ENCODE data around the gene GUCY1A2.

Gene GUCY1A2

DNA sequence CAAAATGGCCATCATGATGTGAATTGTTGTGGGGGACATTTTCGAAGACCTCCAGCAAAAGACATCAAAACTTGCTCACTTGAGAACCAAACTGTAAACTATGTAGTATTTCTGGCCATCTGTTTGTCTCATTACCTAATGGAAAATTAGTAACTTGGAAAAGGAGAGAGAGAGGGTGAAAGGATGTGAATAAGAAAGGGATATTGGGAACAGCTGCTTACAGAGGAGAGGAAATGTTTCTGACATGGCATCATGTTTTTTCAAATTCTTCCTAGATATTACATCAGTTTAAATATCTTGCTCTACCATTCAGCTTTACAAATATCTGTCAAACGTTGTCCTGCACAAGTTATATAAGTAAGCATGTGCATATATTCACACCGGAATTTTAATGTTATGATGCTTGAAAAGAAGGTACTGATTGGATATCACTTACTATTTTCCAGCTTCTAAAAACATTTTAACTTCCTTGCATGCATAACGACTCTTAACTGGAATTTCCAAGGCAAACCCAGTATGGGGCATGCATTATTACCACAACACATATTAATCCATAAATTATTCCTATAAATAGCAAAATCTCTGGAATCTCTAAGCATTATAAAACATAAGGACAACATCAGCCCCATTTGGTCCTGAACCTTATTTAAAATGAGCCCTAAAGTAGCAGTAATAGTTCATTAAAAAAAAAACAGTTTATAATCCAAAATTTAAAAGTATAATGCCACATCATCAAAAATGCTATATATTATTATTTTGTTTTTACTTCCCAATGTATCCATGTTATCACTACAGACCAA lies 20.0 kb downstream of the GUCY1A2 start:
- no peak for DNase-seq (ENCODE audit: low read depth, low spot score)

GRCh38 chr11:106997227-106997626 lies 21.0 kb downstream of the GUCY1A2 start:
- DNase-seq (ENCODE audit: low read depth, low spot score), result peak; percentile 3

- no peak for DNase-seq (ENCODE audit: low read depth, low spot score)
Observed at GRCh38 chr11:106996691-106997090, 21.6 kb downstream of the GUCY1A2 start.

- DNase-seq (ENCODE audit: low read depth, low spot score), result no peak
Observed at GRCh38 chr11:106990331-106990730, 27.9 kb downstream of the GUCY1A2 start.

DNA sequence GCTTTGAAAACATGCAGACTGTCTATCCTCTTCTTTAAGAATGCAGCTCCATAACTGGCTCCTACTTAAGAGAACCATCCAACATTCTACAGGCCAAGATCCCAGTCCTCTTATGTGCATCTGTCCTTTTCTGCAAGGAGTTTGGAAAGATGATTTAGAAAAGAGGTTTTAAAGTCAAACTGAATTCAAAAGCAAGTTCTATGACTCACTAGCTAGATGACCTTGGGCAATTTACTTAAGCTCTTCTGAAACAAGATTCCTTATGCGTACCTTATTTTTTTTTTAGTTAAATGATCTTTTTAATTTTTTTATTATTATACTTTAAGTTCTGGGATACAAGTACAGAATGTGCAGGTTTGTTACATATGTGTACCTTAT lies 29.2 kb downstream of the GUCY1A2 start:
- DNase-seq (ENCODE audit: low read depth, low spot score), result no peak

- no peak for DNase-seq (ENCODE audit: low read depth, low spot score)
Observed at GRCh38 chr11:106988151-106989077, 29.9 kb downstream of the GUCY1A2 start.

- no peak for DNase-seq (ENCODE audit: low read depth, low spot score)
Observed at GRCh38 chr11:106986673-106987072, 31.6 kb downstream of the GUCY1A2 start.

DNA sequence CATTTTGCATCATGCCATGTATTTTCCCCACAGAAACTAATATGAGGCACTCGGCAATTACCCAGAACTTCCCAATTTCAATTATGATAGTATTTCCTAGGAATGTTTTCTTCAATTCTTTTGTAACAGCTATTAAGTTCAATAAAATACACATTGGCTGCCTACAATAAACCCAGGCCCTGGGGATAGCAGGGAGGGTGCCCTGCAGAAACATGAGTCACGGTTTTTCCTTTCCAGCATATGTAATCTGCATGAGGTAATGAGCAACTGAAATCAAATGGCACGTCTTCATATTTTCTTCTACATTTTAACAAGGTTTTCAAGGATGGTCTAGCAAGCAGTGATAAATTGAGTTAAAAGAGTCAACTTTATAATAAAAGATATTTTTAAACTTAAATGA lies 32.0 kb downstream of the GUCY1A2 start:
- DNase-seq (ENCODE audit: low read depth, low spot score), result no peak

DNA sequence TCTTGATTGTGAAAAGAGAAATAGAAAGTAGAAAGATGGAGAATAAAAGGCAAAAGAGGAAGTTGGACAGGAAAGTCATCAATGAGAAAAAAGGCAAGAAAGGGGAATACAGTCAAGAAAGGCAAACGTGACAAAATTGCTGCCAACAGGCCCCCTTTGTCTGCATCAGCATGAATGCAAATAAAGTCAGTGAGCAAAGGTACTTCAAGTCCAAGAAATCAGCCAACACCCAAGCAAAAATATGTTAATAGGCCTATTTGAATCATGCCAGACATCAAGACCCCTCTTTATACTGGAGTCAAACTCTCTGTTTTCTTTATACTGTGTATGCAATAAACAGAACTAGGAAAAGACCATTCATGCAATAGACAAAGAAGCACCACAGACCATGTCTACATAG lies 34.3 kb downstream of the GUCY1A2 start:
- no peak for DNase-seq (ENCODE audit: low read depth, low spot score)

DNA sequence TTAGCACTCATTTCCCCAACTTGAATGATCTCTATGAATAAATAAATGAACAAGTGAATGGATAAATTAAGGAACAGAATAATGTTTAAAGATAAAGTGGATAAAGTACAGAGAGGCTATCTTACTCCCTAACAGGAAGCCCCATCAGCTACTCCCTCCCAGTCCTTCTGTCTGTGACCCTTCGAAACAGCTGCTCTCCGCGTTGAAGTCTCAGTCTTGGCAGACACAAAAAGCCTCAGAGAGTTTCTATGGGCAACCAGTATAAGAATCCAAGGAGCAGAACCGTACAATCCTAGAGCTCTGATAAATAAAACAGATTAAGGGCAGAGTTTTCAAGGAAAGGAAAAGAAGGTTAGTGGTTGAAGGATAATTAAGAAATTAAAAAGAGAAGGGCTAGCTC lies 35.0 kb downstream of the GUCY1A2 start:
- DNase-seq (ENCODE audit: low read depth, low spot score), result no peak

DNA sequence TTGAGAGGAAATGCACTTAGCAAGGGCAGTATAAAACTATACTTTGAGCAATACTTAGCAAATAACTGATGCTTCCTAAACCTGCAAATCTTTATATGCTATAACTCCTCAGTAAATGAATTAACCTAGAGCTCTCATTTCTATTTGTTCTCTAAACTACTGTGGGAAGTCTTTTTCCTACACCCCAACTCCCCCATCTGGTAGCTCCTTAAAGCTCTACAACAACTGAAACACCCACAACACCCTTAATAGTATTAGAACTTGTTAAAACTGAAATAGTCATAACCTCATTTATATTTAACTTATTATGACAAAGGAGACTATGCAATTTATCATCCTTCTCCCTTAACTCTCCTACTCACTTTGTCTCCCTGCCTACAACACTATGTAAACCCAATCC lies 43.4 kb downstream of the GUCY1A2 start:
- no peak for DNase-seq (ENCODE audit: low read depth, low spot score)

DNA sequence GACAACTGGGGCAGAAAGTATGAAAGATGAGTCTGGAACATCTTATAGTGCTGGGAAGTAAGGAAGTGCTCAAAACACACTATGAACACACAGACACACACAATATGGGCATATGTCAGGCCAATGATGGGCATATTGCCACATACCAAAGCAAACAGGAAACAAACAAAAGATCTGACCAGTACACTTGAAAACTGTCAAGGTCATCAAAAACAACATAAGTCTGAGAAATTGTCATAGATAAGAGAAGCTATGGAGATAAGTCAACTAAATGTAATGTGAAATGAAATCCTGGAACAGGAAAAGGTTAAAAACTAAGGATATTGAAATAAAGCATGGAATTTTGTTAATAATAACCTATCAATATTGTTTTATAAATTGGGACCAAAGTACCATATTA lies 46.4 kb downstream of the GUCY1A2 start:
- DNase-seq (ENCODE audit: low read depth, low spot score), result no peak

DNA sequence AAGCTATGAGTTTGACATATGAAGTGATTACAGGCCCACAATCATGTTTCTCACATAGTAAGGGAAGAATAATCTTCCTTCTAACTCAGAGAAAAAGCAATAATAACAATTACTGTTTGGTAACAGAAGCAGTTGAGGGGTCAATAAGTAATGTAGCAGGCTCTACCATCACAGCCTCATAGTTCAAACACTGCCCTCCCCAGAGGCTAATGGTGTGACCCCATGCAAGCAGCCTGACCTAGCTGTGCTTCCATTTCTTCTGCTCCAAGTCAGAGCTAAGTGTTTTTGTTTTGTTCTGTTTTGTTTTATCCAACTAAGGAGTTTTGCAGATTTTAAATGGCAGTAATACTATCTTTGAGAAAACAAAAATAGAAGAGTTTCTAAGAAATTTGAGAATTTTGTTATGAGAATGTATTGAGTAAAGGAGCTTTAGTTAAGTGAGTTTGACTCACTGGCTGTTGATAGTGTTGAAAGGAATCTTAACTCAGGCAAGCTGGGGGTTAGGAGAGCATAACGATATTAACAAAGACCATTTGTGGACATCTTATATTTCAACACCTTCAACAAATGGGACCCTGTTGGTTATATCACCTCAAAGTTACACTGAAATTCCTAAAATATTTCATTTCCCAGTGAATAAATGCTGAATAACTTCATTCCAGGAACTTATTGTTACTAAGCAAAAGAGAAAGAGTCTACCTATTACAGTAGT lies 48.5 kb downstream of the GUCY1A2 start:
- no peak for DNase-seq (ENCODE audit: low read depth, low spot score)

GRCh38 chr11:106962995-106963394 lies 55.3 kb downstream of the GUCY1A2 start:
- DNase-seq (ENCODE audit: low read depth, low spot score), result no peak

DNA sequence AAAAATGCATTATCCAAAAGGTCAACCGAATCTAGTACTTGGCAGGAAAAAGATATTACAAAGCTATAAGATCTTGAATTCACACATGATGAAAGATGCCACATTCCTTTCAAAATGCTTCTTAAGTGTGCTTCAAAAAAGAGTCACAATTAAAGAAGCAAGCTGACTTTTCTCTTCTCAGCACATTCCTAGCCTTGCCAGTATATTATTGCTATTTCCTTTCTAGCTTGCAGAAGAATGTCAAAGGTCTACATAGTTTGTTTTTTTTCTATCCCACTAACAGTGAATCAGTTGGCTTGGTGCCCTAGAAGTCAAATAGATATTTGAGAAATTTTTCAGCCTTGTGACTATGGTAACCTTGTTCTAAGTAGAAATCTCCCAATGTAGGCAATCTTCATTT lies 56.8 kb downstream of the GUCY1A2 start:
- DNase-seq (ENCODE audit: low read depth, low spot score), result no peak

DNA sequence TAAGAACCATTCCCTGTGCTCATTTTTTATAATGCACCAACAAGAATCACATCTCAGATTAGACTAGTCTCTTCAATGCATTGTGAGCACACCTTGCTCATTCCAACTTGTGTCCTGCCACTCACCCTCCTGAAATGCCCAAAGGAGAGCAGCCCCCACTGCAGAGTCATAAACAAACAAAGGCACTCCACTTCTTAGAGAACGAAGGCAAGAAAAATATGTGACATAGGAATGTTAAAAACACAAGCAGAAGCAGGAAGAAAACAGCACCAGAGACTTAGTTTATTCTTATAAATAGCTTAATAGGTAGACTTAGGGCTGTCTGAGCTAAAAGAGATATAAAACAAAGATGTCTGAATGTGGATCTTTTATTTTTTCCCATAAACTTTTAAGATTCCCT lies 57.2 kb downstream of the GUCY1A2 start:
- no peak for DNase-seq (ENCODE audit: low read depth, low spot score)

- no peak for DNase-seq (ENCODE audit: low read depth, low spot score)
Observed at GRCh38 chr11:106959800-106960199, 58.5 kb downstream of the GUCY1A2 start.

DNA sequence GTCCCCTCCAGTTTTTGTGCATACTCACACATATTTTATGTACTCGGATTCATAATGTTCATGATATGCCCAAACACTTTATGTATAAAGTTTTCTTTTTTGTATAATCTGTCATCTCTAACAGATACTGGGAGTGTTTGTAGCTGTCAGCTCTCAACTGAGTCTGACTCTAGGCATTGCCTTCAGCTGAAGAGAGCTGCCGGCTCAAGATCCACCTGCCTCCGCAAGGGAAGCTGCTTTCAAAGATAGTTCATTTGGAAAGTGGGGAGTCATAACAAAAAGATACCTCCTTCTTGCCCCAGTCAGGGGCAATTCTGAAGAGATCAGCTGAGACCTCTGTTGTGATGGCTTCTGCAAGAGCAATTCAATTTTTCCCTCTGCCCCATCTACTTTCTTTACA lies 58.9 kb downstream of the GUCY1A2 start:
- DNase-seq (ENCODE audit: low read depth, low spot score), result no peak

DNA sequence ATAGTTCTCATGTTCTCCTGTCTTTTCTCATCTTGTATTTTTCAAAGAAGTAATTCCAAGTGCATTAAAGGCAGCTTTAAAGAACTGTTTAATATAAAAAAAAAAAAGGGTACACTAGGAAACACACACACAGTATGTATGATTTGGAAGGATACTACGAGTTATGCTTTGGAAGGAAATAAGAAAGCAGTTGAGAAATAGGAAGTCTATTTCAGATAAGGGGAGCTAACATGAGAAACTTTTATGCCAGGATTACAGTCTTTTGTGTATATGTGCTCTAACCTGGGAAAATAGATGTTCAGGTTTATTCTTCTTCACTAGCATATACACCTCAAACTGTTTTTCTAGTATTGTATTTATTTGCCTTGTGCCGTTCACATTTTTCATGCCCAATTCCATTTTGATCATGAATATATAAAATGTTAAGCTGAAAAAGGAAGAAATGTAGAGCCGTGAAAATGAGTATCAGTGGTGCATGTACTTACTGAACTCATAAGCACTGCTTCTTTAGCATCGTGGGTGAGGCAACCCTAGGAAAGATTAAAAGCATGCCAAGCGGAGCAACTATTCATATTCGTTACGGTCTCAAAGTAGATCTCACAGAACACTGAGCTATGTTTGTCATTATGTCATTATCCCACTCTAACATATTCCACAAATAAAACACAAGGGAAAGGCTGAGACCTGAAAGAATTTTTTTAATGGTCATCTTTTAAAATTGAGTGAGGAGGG lies 59.6 kb downstream of the GUCY1A2 start:
- no peak for DNase-seq (ENCODE audit: low read depth, low spot score)

DNA sequence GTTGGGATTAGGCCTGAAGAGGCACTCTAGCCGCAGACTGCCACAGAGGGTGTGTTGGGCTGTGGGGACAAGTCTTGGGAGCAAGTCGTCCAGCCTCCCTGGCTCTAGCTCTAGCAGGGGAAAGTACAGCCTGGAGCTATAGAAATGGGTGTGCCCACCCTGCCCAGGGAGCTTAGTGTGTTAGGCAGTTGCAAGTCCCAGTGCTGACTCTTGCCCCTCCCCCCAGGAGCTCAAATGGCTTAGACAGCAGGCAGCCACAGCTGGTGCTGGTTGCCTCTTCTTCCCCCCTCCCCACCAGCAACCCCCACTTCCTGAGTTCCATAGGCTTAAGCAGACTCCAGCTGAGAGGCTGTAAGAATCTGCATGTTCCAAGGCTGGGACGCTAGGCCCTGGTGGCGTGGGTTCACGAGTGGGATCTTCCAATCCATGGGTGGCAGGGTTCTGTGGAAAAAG lies 61.2 kb downstream of the GUCY1A2 start:
- DNase-seq (ENCODE audit: low read depth, low spot score), result peak; percentile 80

DNA sequence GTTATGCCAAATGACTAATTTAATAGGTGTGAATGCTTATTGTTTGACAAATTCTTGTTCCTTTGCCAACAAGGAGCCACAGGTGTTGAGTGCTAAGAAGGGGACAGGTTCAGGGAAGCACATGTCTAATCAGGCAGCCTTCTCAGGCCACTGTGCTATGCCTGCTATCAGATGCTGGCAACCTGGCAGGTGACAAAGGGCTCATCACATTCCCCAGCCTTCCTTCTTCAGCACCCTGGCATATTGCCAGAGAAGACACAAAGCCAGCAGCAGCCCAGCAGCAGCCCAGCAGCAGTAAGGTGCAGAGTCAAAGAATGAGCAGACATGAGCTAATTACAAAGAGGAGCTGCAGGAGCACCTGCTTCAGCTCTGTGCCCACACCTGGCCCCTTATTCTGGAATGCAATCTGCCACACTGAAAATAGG lies 68.2 kb downstream of the GUCY1A2 start:
- DNase-seq (ENCODE audit: low read depth, low spot score), result no peak
